ENCODE results near the gene DHRS3. TPM values are rescaled to one million over a fixed set of nuclear protein-coding genes. Genes with fewer than 3 reads are reported as not detected.
A peak's percentile ranks its signal among the peaks of the same experiment; 100 is the strongest.
"Not testable (repeated sequence)": the region's sequence is repeated elsewhere in the genome, so short reads cannot be mapped to it uniquely, and the experiment has no call there.

Gene DHRS3
- total RNA-seq, 2 experiments from 2014 or later = 33.3 to 34.6 TPM

GRCh38 chr1:12539320-12539704 lies 78.7 kb downstream of the DHRS3 start:
- Mint-ChIP-seq H3K27me3 (peaks cover under 1% of the 10 kb centered on the region), H3K36me3 (ENCODE audit: low read depth) (peaks cover 18% of the 10 kb centered on the region), H3K4me1 (no peaks in the 10 kb centered on the region), H3K9me3 (ENCODE audit: low read depth) (peaks cover 9% of the 10 kb centered on the region), H3K27ac (no peak overlapping the region), H3K4me3 (no peak overlapping the region)
- CTCF ChIA-PET = no interaction called here
- no peak for ATAC-seq
- POLR2A ChIA-PET = no interaction called here
- DNase-seq = no peak
- intact Hi-C loops (cut with DNase I, micrococcal nuclease) = no loop called here

DNA sequence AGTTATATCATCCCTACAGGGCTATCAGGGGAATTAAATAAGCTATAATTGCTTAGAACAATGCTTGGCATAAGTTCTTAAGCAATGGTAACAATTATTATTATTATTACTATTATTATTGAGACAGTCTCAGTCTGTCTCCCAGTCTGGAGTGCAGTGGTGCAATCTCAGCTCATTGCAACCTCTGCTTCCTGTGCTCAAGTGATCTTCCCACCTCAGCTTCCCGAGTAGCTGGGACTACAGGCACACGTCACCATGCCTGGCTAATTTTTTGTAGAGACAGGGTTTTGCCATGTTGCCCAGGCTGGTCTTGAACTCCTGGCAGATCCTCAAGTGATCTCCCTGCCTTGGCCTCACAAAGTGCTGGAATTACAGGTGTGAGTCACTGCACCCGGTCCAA lies 79.5 kb downstream of the DHRS3 start:
- H3K27me3 Mint-ChIP-seq; ATAC-seq; H3K27ac Mint-ChIP-seq; POLR2A ChIA-PET; intact Hi-C loops (cut with DNase I, micrococcal nuclease); H3K4me1 Mint-ChIP-seq; DNase-seq; H3K9me3 Mint-ChIP-seq (ENCODE audit: low read depth); H3K4me3 Mint-ChIP-seq: not testable (repeated sequence)
- CTCF ChIA-PET = interaction anchor here (0.5 to 0.8 kb wide), 2 partner anchors 40 to 147 kb away, joined by 3 to 6 read pairs; no protein-coding TSS in a partner anchor
- H3K36me3 Mint-ChIP-seq (ENCODE audit: low read depth) = peaks cover 20% of the 10 kb centered on the region

DNA sequence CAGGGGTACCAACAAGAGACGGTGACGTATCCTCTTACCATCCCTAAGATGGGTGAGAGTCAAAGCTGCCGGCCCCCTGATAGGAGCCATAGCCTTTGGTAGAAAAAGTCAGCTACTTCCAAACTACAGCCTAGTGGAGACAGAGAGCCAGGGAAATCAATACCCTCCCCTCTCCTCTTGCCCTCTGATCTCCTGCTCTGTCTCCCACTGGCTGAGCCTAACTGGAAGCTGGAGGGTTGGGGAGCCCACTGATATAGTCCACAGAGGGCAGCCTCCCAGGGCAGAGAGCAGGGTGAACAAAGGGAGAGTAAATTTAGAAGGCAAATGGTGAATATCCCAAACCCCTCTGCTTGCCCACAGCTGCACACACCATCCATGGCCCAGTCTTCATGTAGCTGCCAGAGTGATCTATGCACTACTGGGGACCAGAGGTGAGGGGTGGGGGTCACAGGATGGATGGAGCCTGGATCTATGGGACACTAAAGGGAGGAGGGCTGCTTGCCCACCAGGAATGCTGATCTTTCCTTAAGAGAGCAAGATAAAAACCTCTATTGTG lies 80.0 kb downstream of the DHRS3 start:
- ChIA-PET POLR2A (no interaction called here), CTCF (interaction anchor here (0.6 to 0.8 kb wide), 2 partner anchors 40 to 124 kb away, joined by 3 to 6 read pairs; no protein-coding TSS in a partner anchor)
- Mint-ChIP-seq H3K27me3 (no peaks in the 10 kb centered on the region), H3K9me3 (ENCODE audit: low read depth) (peaks cover 9% of the 10 kb centered on the region), H3K4me3 (no peak overlapping the region), H3K27ac (peak overlapping the region; percentile 8), H3K4me1 (peaks cover 2% of the 10 kb centered on the region), H3K36me3 (ENCODE audit: low read depth) (peaks cover 20% of the 10 kb centered on the region)
- no peak for ATAC-seq
- intact Hi-C loops (cut with DNase I, micrococcal nuclease) = no loop called here
- DNase-seq = no peak

- intact Hi-C loops (cut with DNase I, micrococcal nuclease) = no loop called here
- Mint-ChIP-seq H3K36me3 (ENCODE audit: low read depth) (peaks cover 20% of the 10 kb centered on the region), H3K4me1 (peaks cover 2% of the 10 kb centered on the region), H3K27me3 (no peaks in the 10 kb centered on the region), H3K4me3 (no peak overlapping the region), H3K27ac (peak overlapping the region; percentile 15), H3K9me3 (ENCODE audit: low read depth) (peaks cover 9% of the 10 kb centered on the region)
- ChIA-PET POLR2A (no interaction called here), CTCF (interaction anchor here (0.6 kb wide), 1 partner anchor 123 kb away, joined by 3 read pairs; no protein-coding TSS in a partner anchor)
- ATAC-seq (no peak), DNase-seq (no peak)
Observed at GRCh38 chr1:12537294-12537693, 80.7 kb downstream of the DHRS3 start.

DNA sequence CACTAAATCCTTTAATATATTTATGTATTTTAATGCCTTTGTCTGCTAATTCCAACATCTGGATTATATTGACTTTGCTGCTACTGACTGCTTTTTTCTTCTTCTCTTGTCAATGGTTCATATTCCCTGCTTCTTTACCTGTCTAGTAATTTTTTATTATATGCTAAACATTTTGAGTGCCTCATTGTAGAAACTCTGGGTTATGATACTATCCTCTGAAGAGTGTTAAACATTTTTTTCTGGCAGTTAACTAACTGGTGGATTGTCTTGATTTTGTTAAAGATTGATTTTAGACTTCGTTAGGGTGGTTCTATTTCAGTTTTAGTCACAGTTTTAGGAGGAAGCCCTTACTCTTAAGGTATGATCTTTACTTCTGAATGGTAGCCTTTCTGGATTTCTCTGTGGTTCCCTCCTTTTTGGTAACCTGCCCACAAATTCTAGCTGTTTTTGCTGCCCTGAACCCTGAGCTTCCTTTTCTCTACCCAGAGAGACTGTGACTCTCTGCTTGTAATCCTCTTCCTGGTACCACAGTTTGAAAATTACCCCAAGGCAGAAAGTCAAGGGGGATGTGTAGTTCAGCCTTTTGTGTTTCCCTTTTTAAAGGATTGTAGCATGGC lies 81.9 kb downstream of the DHRS3 start:
- ATAC-seq (no peak), DNase-seq (no peak)
- Mint-ChIP-seq H3K36me3 (ENCODE audit: low read depth) (peaks cover 20% of the 10 kb centered on the region), H3K9me3 (ENCODE audit: low read depth) (peaks cover 9% of the 10 kb centered on the region), H3K27me3 (no peaks in the 10 kb centered on the region), H3K27ac (no peak overlapping the region), H3K4me3 (no peak overlapping the region), H3K4me1 (peaks cover 2% of the 10 kb centered on the region)
- ChIA-PET CTCF (interaction anchor here (0.6 to 1.5 kb wide), 3 partner anchors 22 to 200 kb away, joined by 3 read pairs; no protein-coding TSS in a partner anchor), POLR2A (interaction anchor here (0.7 kb wide), 1 partner anchor 99 kb away, joined by 7 read pairs; no protein-coding TSS in a partner anchor)
- intact Hi-C loops (cut with DNase I, micrococcal nuclease) = no loop called here

- Mint-ChIP-seq H3K9me3 (ENCODE audit: low read depth) (peaks cover 9% of the 10 kb centered on the region), H3K36me3 (ENCODE audit: low read depth) (peaks cover 19% of the 10 kb centered on the region), H3K4me3 (no peak overlapping the region), H3K27me3 (no peaks in the 10 kb centered on the region), H3K27ac (no peak overlapping the region), H3K4me1 (peaks cover 10% of the 10 kb centered on the region)
- no peak for ATAC-seq
- ChIA-PET POLR2A (no interaction called here), CTCF (no interaction called here)
- DNase-seq = no peak
- intact Hi-C loops (cut with DNase I, micrococcal nuclease) = no loop called here
Observed at GRCh38 chr1:12532405-12533315, 85.3 kb downstream of the DHRS3 start.

- ATAC-seq = no peak
- Mint-ChIP-seq H3K27me3 (no peaks in the 10 kb centered on the region), H3K4me3 (no peak overlapping the region), H3K9me3 (ENCODE audit: low read depth) (peaks cover 4% of the 10 kb centered on the region), H3K27ac (no peak overlapping the region), H3K4me1 (peaks cover 10% of the 10 kb centered on the region), H3K36me3 (ENCODE audit: low read depth) (peaks cover 9% of the 10 kb centered on the region)
- CTCF ChIA-PET = no interaction called here
- DNase-seq = no peak
- intact Hi-C loops (cut with DNase I, micrococcal nuclease) = no loop called here
- POLR2A ChIA-PET = no interaction called here
Observed at GRCh38 chr1:12531179-12531499, 86.9 kb downstream of the DHRS3 start.

DNA sequence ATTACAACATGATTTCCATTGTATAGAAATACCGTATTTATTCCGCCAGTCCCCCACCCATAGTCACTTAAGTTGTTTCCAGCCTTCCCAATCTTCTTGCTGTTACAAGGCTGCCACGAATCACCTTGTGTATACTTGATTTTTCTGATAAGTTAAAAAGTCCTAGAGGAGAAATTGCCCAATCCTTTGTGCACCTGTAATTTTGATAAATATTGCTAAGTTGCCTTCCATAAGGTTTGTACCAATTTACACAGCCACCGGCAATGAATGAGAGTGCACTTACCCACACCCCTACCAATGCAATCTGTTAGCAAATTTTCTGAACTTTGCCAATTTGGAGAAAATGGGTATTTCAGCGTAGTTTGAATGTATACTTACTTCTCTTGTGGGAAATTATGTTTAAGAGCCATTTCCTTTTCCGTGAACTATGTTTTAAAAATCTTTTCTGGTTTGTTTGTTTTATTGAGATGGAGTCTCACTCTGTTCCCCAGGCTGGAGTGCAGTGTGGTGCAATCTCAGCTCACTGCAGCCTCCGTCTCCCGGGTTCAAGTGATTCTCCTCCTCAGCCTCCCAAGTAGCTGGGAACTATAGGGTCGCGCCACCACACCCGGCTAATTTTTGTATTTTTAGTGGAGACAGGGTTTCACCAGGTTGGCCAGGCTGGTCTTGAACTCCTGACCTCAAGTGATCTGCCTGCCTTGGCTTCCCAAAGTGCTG lies 87.4 kb downstream of the DHRS3 start:
- Mint-ChIP-seq H3K27me3 (no peaks in the 10 kb centered on the region), H3K27ac (no peak overlapping the region), H3K4me1 (peaks cover 10% of the 10 kb centered on the region), H3K36me3 (ENCODE audit: low read depth) (peaks cover 6% of the 10 kb centered on the region), H3K9me3 (ENCODE audit: low read depth) (peaks cover 4% of the 10 kb centered on the region), H3K4me3 (no peak overlapping the region)
- DNase-seq = no peak
- intact Hi-C loops (cut with DNase I, micrococcal nuclease) = no loop called here
- CTCF ChIA-PET = no interaction called here
- ATAC-seq = no peak
- POLR2A ChIA-PET = no interaction called here

DNA sequence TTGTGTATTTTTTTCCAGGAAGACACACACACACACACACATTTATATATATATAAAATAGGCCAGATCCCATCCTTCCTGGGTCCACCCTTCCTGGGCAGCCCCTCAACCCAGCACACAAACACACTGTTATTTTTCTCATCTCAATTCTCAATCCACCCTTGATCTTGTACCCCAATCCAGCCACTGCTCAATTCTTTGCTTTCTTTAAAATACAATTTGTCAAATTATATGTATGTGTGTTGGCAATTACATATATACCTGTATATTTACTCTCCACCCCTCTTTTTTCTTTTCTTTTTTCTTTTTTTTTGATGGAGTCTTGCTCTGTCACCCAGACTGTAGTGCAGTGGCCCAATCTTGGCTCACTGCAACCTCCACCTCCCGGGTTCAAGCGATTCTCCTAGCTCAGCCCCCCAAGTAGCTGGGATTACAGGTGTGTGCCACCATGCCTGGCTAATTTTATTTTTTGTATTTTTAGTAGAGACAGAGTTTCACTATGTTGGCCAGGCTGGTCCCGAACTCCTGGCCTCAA lies 88.3 kb downstream of the DHRS3 start:
- DNase-seq (no peak), ATAC-seq (no peak)
- intact Hi-C loops (cut with DNase I, micrococcal nuclease) = no loop called here
- H3K27ac Mint-ChIP-seq = no peak overlapping the region
- H3K27me3 Mint-ChIP-seq = no peaks in the 10 kb centered on the region
- POLR2A ChIA-PET = no interaction called here
- CTCF ChIA-PET = interaction anchor here (0.6 kb wide), 1 partner anchor 198 kb away, joined by 3 read pairs; no protein-coding TSS in a partner anchor
- H3K9me3 Mint-ChIP-seq (ENCODE audit: low read depth) = no peaks in the 10 kb centered on the region
- H3K4me3 Mint-ChIP-seq = no peak overlapping the region
- H3K36me3 Mint-ChIP-seq (ENCODE audit: low read depth) = peaks cover 2% of the 10 kb centered on the region
- peaks cover 10% of the 10 kb centered on the region for H3K4me1 Mint-ChIP-seq

- no peak overlapping the region for H3K27ac Mint-ChIP-seq
- peaks cover 2% of the 10 kb centered on the region for H3K9me3 Mint-ChIP-seq (ENCODE audit: low read depth)
- POLR2A ChIA-PET = no interaction called here
- no peak for DNase-seq
- H3K4me3 Mint-ChIP-seq = no peak overlapping the region
- CTCF ChIA-PET = interaction anchor here (0.6 kb wide), 1 partner anchor 9 kb away, joined by 3 read pairs; no protein-coding TSS in a partner anchor
- H3K36me3 Mint-ChIP-seq (ENCODE audit: low read depth) = no peaks in the 10 kb centered on the region
- ATAC-seq = no peak
- intact Hi-C loops (cut with DNase I, micrococcal nuclease) = no loop called here
- H3K4me1 Mint-ChIP-seq = peaks cover 8% of the 10 kb centered on the region
- no peaks in the 10 kb centered on the region for H3K27me3 Mint-ChIP-seq
Observed at GRCh38 chr1:12528021-12528852, 89.8 kb downstream of the DHRS3 start.
